ENCODE data around the gene NDUFAF3.

Gene NDUFAF3

DNA sequence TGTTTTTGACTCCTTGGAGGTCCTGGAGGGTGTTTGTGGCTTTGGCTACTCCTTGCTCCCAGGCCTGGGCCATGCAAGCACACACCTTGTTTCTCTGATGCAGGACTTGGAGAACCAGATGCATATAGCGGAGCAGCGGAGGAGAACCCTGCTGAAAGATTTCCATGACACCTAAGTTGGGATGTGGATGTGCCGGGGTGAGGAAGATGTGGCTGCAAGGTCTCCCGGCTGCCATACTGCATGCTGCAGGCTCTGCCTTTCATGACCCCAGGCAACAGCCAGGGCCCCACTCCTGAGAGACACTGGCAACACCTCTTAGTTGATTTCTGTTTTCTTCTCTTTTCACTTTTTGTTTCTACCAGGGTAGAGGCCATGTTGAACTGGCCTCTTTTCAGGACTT lies 38.8 kb upstream of the NDUFAF3 start:
- ChIA-PET CTCF (no interaction called here), POLR2A (no interaction called here)
- TF ChIP-seq, protein P1, sequence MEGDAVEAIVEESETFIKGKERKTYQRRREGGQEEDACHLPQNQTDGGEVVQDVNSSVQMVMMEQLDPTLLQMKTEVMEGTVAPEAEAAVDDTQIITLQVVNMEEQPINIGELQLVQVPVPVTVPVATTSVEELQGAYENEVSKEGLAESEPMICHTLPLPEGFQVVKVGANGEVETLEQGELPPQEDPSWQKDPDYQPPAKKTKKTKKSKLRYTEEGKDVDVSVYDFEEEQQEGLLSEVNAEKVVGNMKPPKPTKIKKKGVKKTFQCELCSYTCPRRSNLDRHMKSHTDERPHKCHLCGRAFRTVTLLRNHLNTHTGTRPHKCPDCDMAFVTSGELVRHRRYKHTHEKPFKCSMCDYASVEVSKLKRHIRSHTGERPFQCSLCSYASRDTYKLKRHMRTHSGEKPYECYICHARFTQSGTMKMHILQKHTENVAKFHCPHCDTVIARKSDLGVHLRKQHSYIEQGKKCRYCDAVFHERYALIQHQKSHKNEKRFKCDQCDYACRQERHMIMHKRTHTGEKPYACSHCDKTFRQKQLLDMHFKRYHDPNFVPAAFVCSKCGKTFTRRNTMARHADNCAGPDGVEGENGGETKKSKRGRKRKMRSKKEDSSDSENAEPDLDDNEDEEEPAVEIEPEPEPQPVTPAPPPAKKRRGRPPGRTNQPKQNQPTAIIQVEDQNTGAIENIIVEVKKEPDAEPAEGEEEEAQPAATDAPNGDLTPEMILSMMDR (IDR thresholded peaks at IDR 0.05; ENCODE audit: control extremely low read depth, extremely low read depth, low read depth, missing control alignments), result no peak
- DNase-seq (ENCODE audit: extremely low spot score), result no peak

DNA sequence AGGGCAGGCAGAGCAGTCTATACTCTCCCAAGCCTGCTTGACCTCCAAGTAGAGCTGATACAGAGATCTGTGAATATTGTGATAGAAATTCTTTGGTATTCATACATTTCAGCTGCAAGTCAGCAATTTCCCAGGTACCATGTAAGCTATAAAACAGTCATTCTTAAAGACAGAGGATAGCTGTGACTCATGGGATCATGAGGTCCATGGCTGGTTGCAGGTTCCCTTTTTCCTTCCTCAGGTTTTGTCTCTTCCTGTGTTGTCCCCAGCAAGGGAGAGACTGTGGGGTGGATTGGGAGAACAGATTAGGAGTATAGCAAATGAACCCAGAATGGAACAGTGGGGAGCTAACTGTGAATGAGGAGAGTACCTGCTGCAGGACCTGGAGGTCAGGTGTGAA lies 37.3 kb upstream of the NDUFAF3 start:
- TF ChIP-seq, protein P1 (IDR thresholded peaks at IDR 0.05; ENCODE audit: control extremely low read depth, extremely low read depth, low read depth, missing control alignments), result no peak
- DNase-seq (ENCODE audit: extremely low spot score), result no peak
- CTCF ChIA-PET, result interaction anchor here (0.9 to 6.8 kb wide), 5 partner anchors 12 to 109 kb away, joined by 3 to 65 read pairs (median 6); partner anchors contain the start of genes QRICH1 and WDR6
- POLR2A ChIA-PET, result no interaction called here

DNA sequence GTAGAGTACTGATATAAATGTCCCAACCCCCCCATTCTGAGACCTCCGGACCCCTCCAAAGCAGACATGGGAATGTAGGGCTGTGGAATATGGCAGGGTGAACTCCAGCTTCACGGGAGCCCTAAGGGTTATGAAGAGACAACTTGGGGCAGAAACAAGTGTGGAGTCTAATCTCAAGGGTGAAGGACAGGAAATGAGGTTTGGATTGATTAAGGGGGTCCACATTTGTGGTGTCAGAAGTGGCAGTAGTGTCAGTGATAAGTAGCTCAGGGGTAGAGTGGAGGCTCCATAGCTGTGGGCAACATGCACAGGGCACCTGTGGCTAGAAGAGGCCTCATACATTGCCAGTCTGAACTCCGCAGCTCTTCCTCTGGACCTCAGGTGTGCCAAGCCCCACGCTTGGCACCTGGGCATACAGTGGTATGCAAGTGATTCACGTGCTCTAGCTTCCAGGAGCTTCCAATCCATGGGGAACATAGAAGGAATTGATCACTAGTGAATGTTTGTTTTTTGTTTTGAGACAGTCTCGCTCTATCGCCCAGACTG lies 36.0 kb upstream of the NDUFAF3 start:
- CTCF ChIA-PET, result interaction anchor here (0.8 to 6.8 kb wide), 5 partner anchors 13 to 185 kb away, joined by 3 to 65 read pairs (median 41); partner anchors contain the start of genes KLHDC8B, QRICH1 and WDR6
- POLR2A ChIA-PET, result no interaction called here
- no peak for DNase-seq (ENCODE audit: extremely low spot score)
- TF ChIP-seq, protein P1 (IDR thresholded peaks at IDR 0.05; ENCODE audit: control extremely low read depth, extremely low read depth, low read depth, missing control alignments), result no peak

DNA sequence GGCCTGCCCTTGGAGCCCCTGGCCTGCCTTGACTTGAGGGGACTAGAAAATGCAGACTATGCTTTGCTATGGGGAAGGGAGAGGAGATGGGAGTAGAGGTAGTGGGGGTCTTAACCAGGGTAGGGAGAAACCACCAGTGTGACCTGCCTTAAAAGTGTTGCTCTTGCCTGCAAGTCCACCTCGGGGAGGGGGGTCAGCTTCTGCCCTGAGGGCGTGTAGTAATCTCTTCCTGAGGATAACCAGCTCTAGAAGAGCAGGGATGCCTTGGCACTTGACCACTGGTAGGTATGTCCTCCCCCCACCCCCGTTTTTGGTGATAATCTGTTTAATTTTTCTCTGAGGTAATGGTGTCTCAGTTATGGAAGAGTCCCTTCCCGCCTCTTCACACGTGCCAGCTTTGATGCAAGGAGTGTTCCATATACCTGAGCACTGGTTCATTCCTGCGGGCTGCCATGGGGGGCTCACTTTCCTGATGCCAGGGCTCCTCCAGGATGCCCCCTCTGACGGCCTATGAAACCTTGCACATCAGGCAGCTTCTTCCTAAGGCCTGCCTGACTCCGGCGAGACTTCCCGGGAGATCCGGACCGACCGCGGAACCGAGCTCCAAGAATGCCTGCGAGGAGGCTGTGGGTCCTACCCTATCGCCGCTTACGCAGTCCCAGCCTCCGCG lies 32.7 kb upstream of the NDUFAF3 start:
- ChIA-PET CTCF (interaction anchor here (0.7 to 6.8 kb wide), 24 partner anchors 10 to 1347 kb away, joined by 3 to 65 read pairs (median 5); partner anchors contain the start of genes DALRD3, IMPDH2, KLHDC8B and NDUFAF3), POLR2A (interaction anchor here (0.6 to 1.8 kb wide), 7 partner anchors 13 to 109 kb away, joined by 3 to 7 read pairs (median 4); partner anchors contain the start of genes DALRD3, IMPDH2 and WDR6)
- TF ChIP-seq, protein P1 (IDR thresholded peaks at IDR 0.05; ENCODE audit: control extremely low read depth, extremely low read depth, low read depth, missing control alignments), result no peak
- DNase-seq (ENCODE audit: extremely low spot score), result no peak

DNA sequence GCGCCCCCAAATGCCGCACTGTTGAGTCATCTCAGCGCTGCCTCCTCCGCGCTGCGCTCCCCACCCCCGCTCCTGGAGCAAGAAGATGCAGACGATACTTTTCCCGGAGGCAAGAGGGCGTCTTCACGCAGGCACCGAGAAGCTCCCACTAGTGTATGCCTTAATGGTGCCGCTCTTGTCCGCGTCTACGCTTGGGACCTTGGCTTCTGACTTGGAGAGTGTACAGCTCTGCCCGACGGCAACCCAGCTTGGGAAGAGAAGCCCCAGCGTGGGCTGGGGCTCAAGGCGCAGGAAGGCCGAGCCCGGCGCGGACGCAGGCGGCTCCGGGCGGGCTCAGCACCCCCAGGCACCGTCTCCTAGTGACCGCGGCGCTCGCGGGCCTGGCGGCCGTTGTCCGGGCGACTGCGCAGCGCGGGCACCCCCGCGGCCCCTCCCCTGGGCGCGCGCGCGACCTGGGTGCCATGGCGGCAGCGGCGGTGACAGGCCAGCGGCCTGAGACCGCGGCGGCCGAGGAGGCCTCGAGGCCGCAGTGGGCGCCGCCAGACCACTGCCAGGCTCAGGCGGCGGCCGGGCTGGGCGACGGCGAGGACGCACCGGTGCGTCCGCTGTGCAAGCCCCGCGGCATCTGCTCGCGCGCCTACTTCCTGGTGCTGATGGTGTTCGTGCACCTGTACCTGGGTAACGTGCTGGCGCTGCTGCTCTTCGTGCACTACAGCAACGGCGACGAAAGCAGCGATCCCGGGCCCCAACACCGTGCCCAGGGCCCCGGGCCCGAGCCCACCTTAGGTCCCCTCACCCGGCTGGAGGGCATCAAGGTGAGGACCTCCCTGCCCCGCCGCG lies 31.9 kb upstream of the NDUFAF3 start, which contains the start of gene P4HTM:
TSS of gene P4HTM (plus strand) at position 446 of the 840 bp plus-strand sequence. CDS start at position 462, 16 bp downstream.
- DNase-seq (ENCODE audit: extremely low spot score), result peak; percentile 77
- TF ChIP-seq, protein P1 (IDR thresholded peaks at IDR 0.05; ENCODE audit: control extremely low read depth, extremely low read depth, low read depth, missing control alignments), result peak; percentile 23
- CTCF ChIA-PET, result interaction anchor here (0.7 to 6.8 kb wide), 20 partner anchors 10 to 1346 kb away, joined by 3 to 65 read pairs (median 5); partner anchors contain the start of genes DALRD3, IMPDH2, NDUFAF3 and QRICH1
- POLR2A ChIA-PET, result interaction anchor here (0.6 to 1.8 kb wide), 6 partner anchors 17 to 109 kb away, joined by 3 to 7 read pairs (median 4); partner anchors contain the start of genes DALRD3, IMPDH2 and WDR6

All from GM10248 (cell line).